Endothelial cell (in vitro differentiated cells): ENCODE results near the gene LAGE3. TPM values are rescaled to one million over a fixed set of nuclear protein-coding genes. Genes with fewer than 3 reads are reported as not detected.
A peak's percentile ranks its signal among the peaks of the same experiment; 100 is the strongest.

Experiments used
- DNase-seq: peaks from one replicate; pipeline ENCODE4 v3.0.0; 2021; ENCODE audit warnings: low spot score
- H3K27ac Mint-ChIP-seq: one replicate; pipeline ENCODE4 v1.8.0; 2021; ENCODE audit warnings: mixed read lengths, inconsistent platforms; ENCODE audit not compliant: unreplicated experiment
- H3K27me3 Mint-ChIP-seq: one replicate; pipeline ENCODE4 v1.8.0; 2021; ENCODE audit warnings: mild to moderate bottlenecking, moderate library complexity, mixed read lengths, inconsistent platforms; ENCODE audit not compliant: unreplicated experiment
- H3K36me3 Mint-ChIP-seq: one replicate; pipeline ENCODE4 v1.8.0; 2021; ENCODE audit warnings: mild to moderate bottlenecking, low read depth, mixed read lengths, inconsistent platforms; ENCODE audit not compliant: unreplicated experiment
- H3K4me1 Mint-ChIP-seq: one replicate; pipeline ENCODE4 v1.8.0; 2021; ENCODE audit warnings: mild to moderate bottlenecking, mixed read lengths, inconsistent platforms; ENCODE audit not compliant: unreplicated experiment
- H3K4me3 Mint-ChIP-seq: one replicate; pipeline ENCODE4 v1.8.0; 2021; ENCODE audit warnings: mild to moderate bottlenecking, mixed read lengths, inconsistent platforms; ENCODE audit not compliant: unreplicated experiment
- H3K9me3 Mint-ChIP-seq: one replicate; pipeline ENCODE4 v1.8.0; 2021; ENCODE audit warnings: mixed read lengths, inconsistent platforms; ENCODE audit not compliant: unreplicated experiment
- total RNA-seq: library from RNA; stranded (reverse); fragmentation: NEBNext Ultra II Directional; extraction: Animal tissue kit (Norgen Biotek cat#: 25700); gene quantifications from one replicate; pipeline ENCODE4 v1.2.1, GENCODE V29; 2021; ENCODE audit not compliant: unreplicated experiment
- TF ChIP-seq, protein P1 (sequence below): fragments of 200-600 bp; sonication (generic); IDR thresholded peaks from one replicate; pipeline ENCODE4 v1.5.0; 2021; ENCODE audit warnings: antibody characterized with exemption; ENCODE audit not compliant: unreplicated experiment

LAGE3 gene
- total RNA-seq, 1 donor from 2014 or later: 18.4 TPM

DNA sequence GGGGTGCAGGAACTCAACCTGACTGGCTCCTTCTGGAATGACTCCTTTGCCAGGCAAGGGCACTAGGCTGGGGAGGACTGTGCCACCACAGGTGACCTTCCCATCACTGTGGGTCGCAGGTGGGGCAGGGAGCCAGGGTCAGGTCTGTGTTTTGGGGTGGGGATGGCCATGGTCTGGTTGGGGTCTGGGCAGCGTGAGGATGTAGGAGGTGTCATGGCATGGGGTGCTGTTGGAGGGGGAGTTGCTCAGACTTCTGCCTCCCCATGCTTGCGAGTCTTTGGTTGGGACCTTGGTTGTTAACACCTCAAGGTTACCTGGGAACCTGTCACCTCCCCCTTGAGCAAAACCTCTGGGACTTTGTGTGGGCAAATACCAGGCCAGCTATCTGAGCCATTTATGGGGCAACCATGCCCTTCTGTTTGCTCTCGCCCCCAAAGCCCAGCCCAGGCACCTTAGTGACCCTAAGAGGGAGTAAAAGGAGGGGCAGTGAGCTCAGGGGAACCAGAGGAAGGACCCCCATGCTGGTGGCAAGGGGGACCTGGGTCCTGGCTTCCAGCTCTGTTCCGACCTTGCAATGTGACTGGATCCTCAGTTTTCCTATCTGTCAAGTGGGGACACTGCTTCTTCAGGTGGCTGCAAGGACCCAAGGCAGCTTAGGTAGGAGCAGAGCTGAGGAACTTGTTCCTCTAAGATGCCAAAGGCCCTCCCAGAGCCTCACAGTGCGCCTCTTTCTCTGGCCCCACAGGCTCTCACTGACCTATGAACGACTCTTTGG lies 44.5 kb downstream of the LAGE3 start:
- DNase-seq: no peak
- Mint-ChIP-seq H3K4me1 (peaks cover 19% of the 10 kb centered on the region), H3K27ac (no peak overlapping the region), H3K27me3 (peaks cover 3% of the 10 kb centered on the region), H3K36me3 (peaks cover 12% of the 10 kb centered on the region), H3K4me3 (no peak overlapping the region), H3K9me3 (no peaks in the 10 kb centered on the region)
- TF ChIP-seq, protein P1, sequence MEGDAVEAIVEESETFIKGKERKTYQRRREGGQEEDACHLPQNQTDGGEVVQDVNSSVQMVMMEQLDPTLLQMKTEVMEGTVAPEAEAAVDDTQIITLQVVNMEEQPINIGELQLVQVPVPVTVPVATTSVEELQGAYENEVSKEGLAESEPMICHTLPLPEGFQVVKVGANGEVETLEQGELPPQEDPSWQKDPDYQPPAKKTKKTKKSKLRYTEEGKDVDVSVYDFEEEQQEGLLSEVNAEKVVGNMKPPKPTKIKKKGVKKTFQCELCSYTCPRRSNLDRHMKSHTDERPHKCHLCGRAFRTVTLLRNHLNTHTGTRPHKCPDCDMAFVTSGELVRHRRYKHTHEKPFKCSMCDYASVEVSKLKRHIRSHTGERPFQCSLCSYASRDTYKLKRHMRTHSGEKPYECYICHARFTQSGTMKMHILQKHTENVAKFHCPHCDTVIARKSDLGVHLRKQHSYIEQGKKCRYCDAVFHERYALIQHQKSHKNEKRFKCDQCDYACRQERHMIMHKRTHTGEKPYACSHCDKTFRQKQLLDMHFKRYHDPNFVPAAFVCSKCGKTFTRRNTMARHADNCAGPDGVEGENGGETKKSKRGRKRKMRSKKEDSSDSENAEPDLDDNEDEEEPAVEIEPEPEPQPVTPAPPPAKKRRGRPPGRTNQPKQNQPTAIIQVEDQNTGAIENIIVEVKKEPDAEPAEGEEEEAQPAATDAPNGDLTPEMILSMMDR: no peak

DNA sequence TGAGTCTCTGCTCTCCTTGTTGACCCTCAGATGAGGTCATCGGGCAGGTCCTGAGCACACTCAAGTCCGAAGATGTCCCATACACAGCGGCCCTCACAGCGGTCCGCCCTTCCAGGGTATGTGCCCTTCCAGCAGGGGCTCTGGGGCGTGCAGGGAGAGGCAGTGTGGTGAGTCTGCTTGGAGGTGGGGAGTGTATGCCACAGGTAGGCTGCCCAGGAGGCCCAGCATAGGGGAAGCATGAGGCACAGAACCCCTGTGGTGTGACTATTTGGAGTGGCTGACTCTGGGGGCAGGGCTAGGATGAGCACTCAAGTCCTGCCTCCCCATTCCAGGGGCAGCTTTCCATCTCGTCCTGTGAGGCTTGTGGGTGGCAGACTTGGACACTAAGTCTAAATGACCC lies 45.5 kb downstream of the LAGE3 start:
- H3K27me3 Mint-ChIP-seq: peaks cover 7% of the 10 kb centered on the region
- no peak overlapping the region for H3K27ac Mint-ChIP-seq
- peak overlapping the region; percentile 31 for H3K4me3 Mint-ChIP-seq
- DNase-seq: no peak
- peaks cover 23% of the 10 kb centered on the region for H3K4me1 Mint-ChIP-seq
- no peaks in the 10 kb centered on the region for H3K9me3 Mint-ChIP-seq
- H3K36me3 Mint-ChIP-seq: peaks cover 9% of the 10 kb centered on the region
- TF ChIP-seq, protein P1: no peak

DNA sequence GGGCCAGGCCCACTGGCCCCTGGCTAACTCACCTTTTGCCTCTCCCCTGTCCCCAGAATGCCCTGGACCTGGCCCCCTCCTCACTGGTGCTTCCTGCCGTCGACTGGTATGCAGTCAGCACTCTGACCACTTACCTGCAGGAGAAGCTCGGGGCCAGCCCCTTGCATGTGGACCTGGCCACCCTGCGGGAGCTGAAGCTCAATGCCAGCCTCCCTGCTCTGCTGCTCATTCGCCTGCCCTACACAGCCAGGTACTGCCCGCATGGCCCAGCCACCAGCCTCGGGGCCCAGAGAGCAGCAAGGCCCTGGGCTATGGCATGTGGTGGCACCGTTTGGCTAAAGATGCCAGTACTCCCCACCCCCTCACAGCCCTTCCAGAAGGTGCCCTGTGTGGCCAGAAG lies 46.9 kb downstream of the LAGE3 start:
- Mint-ChIP-seq H3K9me3 (no peaks in the 10 kb centered on the region), H3K36me3 (peaks cover 9% of the 10 kb centered on the region), H3K27me3 (peaks cover 7% of the 10 kb centered on the region), H3K27ac (no peak overlapping the region), H3K4me3 (no peak overlapping the region), H3K4me1 (peaks cover 23% of the 10 kb centered on the region)
- TF ChIP-seq, protein P1: no peak
- DNase-seq: no peak

DNA sequence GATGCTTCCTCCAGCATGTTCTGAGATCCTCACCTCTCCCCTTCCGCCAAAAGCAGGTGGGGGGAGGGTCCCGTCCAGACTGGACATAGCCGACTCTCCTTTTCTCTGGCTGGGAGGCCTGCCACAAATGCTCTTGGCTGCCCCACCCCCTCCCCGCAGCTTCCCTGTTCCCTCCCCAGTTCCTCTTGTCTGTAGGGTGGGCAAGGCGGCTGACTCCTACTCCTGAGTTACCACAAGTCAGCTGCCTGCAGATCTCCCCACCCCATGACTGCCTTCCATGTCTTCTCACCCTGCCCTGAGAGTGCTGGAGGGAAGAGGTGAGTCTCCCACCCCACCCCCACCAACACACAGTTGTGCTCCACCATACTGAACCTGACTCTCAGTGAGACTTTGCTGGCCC lies 47.7 kb downstream of the LAGE3 start:
- Mint-ChIP-seq H3K4me3 (no peak overlapping the region), H3K27me3 (peaks cover 7% of the 10 kb centered on the region), H3K27ac (no peak overlapping the region), H3K9me3 (no peaks in the 10 kb centered on the region), H3K4me1 (peaks cover 23% of the 10 kb centered on the region), H3K36me3 (peaks cover 9% of the 10 kb centered on the region)
- DNase-seq: no peak
- TF ChIP-seq, protein P1: no peak

DNA sequence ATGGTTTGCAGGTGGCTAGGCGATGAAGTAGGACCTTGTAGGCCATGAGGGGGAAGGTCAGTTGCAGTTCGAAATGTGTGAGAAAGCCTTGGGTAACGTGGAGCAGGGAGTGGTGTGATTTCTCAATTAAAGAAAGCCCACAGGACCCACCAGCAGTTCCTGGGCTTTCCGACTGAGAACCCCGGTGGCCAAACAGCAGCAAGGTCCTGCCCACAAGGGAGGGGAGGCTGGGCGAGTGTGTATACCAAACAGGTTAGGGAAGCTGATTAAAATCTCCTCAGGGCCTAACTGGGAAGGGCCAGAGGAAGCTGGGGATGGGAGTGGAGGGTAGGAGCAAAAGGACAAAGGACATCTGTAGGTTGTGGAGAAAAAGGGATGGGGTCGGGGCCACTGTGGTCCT lies 48.2 kb downstream of the LAGE3 start:
- peaks cover 19% of the 10 kb centered on the region for H3K4me1 Mint-ChIP-seq
- H3K4me3 Mint-ChIP-seq: peak overlapping the region; percentile 81
- TF ChIP-seq, protein P1: no peak
- H3K36me3 Mint-ChIP-seq: peaks cover 9% of the 10 kb centered on the region
- H3K27ac Mint-ChIP-seq: peak overlapping the region; percentile 91
- no peaks in the 10 kb centered on the region for H3K9me3 Mint-ChIP-seq
- DNase-seq: no peak
- H3K27me3 Mint-ChIP-seq: peaks cover 7% of the 10 kb centered on the region
